ENCODE measurements around the gene PITPNM2. TPM values are rescaled to one million over a fixed set of nuclear protein-coding genes. Genes with fewer than 3 reads are reported as not detected.
A peak's percentile ranks its signal among the peaks of the same experiment; 100 is the strongest.

PITPNM2 gene
- total RNA-seq, 2 experiments from 2014 or later = 0.42 to 0.73 TPM

DNA sequence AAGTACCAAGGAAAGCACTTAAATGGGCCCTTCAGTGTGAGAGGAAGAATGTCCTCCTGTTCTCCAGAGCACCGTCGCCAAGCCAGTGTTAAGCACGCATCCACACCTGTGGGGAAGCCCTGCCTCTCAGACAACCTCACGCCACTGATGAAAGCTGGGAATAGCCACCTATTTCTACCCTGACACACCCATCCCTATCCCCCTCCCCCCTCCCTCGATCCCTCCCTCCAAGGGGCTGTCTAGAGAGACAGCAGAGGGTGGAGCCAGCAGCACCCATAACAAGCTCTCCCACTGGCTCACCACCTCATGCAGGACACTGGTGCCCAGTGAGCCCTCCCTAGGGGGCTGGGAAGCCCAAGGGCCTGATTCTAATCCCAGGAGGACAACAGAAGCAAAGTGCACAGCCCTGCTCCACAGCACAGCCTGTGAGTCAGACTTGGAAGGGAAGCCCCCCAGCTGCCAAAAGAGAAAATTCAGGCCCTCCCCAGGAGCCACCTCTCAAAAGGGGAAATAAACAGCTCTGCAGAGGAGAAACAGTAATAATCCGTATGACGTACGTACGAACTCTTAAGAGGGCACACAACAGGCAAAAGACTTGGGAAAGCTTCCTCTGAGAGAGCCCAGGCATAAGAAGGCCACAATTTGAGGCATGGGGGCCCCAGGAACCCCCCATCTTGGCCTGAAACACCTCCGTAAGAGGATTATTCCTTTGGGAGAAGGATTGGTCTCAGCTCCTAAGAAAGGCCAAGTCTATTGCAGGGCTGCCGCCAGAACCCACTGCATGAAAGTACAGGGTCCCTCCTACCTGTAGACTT, 7.8 kb downstream of the PITPNM2 start:
- Histone ChIP-seq H3K9me2 (ENCODE audit: insufficient read depth, low read length) (no peaks in the 10 kb centered on the region), H3K9me3 (ENCODE audit: low read length) (no peaks in the 10 kb centered on the region), H4K20me1 (ENCODE audit: insufficient read depth, low read length) (no peaks in the 10 kb centered on the region), H3K4me2 (ENCODE audit: low read length) (peak overlapping the region; percentile 17; the same call in 1 of the 2 replicates), H2AFZ (ENCODE audit: low read length) (no peak overlapping the region), H3K4me3 (ENCODE audit: low read depth, low read length, poor library complexity, severe bottlenecking) (no peak overlapping the region), H3K36me3 (ENCODE audit: insufficient read depth, low read length) (no peaks in the 10 kb centered on the region), H3K79me2 (ENCODE audit: insufficient read depth, low read depth, low read length) (no peaks in the 10 kb centered on the region), H3K27ac (ENCODE audit: low read depth, low read length, poor library complexity, severe bottlenecking) (no peak overlapping the region), H3K4me1 (ENCODE audit: insufficient read depth, low read length, poor library complexity, severe bottlenecking) (no peaks in the 10 kb centered on the region)
- no peak for DNase-seq (ENCODE audit: low spot score)
- BruUV-seq (replicated peaks) = no TSS peak
- ChIA-PET CTCF (ENCODE audit: unreplicated experiment) (no interaction called here), POLR2A (interaction anchor here (0.5 kb wide), 2 partner anchors 13 to 386 kb away, joined by 3 to 4 read pairs; no protein-coding TSS in a partner anchor)
- no peak for TF ChIP-seq CTCF (conservative IDR thresholded peaks at IDR 0.05; ENCODE audit: low read length)
- TF ChIP-seq EZH2phosphoT487 (IDR thresholded peaks at IDR 0.05; ENCODE audit: borderline replicate concordance, low read depth, low read length) = no peak
- intact Hi-C loops (cut with micrococcal nuclease; ENCODE audit: unreplicated experiment) = no loop called here

DNA sequence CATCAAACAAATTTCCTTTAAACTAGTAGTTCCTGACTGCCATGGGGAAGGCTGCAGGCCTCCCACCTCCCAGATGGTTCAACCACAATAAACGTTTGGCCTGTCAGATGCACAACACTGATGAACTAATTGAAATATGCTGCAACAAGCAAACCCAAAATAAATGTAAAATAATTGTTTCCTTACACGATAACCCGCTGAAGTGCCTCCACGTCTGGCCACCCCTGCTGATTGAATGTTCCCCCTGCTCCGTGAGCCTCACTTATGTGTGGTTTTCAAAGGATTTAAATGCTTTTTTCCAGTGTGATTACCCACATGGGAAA, 8.4 kb downstream of the PITPNM2 start:
- no peak overlapping the region for H3K27ac ChIP-seq (ENCODE audit: low read depth, low read length, poor library complexity, severe bottlenecking)
- no peaks in the 10 kb centered on the region for H3K9me3 ChIP-seq (ENCODE audit: low read length)
- no peak for TF ChIP-seq CTCF (conservative IDR thresholded peaks at IDR 0.05; ENCODE audit: low read length)
- TF ChIP-seq EZH2phosphoT487 (IDR thresholded peaks at IDR 0.05; ENCODE audit: borderline replicate concordance, low read depth, low read length) = no peak
- H3K79me2 ChIP-seq (ENCODE audit: insufficient read depth, low read depth, low read length) = no peaks in the 10 kb centered on the region
- ChIA-PET POLR2A (interaction anchor here (1.0 kb wide), 1 partner anchor 12 kb away, joined by 7 read pairs; no protein-coding TSS in a partner anchor), CTCF (ENCODE audit: unreplicated experiment) (no interaction called here)
- no TSS peak for BruUV-seq (replicated peaks)
- H3K36me3 ChIP-seq (ENCODE audit: insufficient read depth, low read length) = no peaks in the 10 kb centered on the region
- no peaks in the 10 kb centered on the region for H3K9me2 ChIP-seq (ENCODE audit: insufficient read depth, low read length)
- H3K4me3 ChIP-seq (ENCODE audit: low read depth, low read length, poor library complexity, severe bottlenecking) = no peak overlapping the region
- no peaks in the 10 kb centered on the region for H3K4me1 ChIP-seq (ENCODE audit: insufficient read depth, low read length, poor library complexity, severe bottlenecking)
- H4K20me1 ChIP-seq (ENCODE audit: insufficient read depth, low read length) = no peaks in the 10 kb centered on the region
- intact Hi-C loops (cut with micrococcal nuclease; ENCODE audit: unreplicated experiment) = no loop called here
- no peak for DNase-seq (ENCODE audit: low spot score)
- H3K4me2 ChIP-seq (ENCODE audit: low read length) = peak overlapping the region; percentile 19; the same call in 1 of the 2 replicates
- H2AFZ ChIP-seq (ENCODE audit: low read length) = no peak overlapping the region

Data from OCI-LY7 (cell line).